Astrocyte (in vitro differentiated cells and primary cell): ENCODE data around the gene B4GALNT1.

ENCODE experiments used
- CTCF ChIP-seq: IDR thresholded peaks from 2 replicates; pipeline ENCODE4 v1.5.1; 2011; ENCODE audit warnings: low read depth, mild to moderate bottlenecking, inconsistent platforms, low read length, moderate library complexity; ENCODE audit not compliant: insufficient read depth
- EZH2 ChIP-seq: IDR thresholded peaks from 2 replicates; pipeline ENCODE4 v1.6.1; 2012; ENCODE audit warnings: mild to moderate bottlenecking, low read length, inconsistent platforms; ENCODE audit not compliant: insufficient read depth

GRCh38 chr12:57623385-57623784, 9.6 kb downstream of the B4GALNT1 start:
- TF ChIP-seq CTCF, result no peak
- TF ChIP-seq EZH2, result no peak
